Panc1 (cell line): ENCODE results near the gene FAM156A.
"Not testable (repeated sequence)": the region's sequence is repeated elsewhere in the genome, so short reads cannot be mapped to it uniquely, and the experiment has no call there.

Source experiments
- POLR2AphosphoS5 ChIP-seq: IDR thresholded peaks from 2 replicates; pipeline ENCODE4 v1.6.1; 2012; ENCODE audit warnings: mild to moderate bottlenecking, low read depth, low read length, moderate library complexity
- TF ChIP-seq, protein P1 (sequence below): fragments of 450-650 bp; IDR thresholded peaks from 2 replicates; pipeline ENCODE4 v1.5.1; 2017; ENCODE audit warnings: mild to moderate bottlenecking

DNA sequence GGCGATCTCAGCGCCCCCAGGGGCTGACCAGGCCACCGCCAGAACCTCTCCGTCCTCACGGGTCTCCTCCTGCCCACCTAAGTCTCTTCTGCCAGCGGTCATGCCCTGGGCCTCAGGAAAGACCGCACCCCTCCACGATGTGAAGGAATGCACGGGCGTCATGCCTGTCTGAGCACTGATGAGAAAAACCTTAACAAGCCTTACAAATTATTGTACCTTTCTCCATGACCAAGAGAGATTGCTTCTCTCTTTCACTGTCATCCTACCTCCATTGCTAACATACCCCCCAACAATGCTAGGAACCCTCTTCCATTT, 22.9 kb downstream of the FAM156A start:
- TF ChIP-seq, protein P1, sequence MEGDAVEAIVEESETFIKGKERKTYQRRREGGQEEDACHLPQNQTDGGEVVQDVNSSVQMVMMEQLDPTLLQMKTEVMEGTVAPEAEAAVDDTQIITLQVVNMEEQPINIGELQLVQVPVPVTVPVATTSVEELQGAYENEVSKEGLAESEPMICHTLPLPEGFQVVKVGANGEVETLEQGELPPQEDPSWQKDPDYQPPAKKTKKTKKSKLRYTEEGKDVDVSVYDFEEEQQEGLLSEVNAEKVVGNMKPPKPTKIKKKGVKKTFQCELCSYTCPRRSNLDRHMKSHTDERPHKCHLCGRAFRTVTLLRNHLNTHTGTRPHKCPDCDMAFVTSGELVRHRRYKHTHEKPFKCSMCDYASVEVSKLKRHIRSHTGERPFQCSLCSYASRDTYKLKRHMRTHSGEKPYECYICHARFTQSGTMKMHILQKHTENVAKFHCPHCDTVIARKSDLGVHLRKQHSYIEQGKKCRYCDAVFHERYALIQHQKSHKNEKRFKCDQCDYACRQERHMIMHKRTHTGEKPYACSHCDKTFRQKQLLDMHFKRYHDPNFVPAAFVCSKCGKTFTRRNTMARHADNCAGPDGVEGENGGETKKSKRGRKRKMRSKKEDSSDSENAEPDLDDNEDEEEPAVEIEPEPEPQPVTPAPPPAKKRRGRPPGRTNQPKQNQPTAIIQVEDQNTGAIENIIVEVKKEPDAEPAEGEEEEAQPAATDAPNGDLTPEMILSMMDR = not testable (repeated sequence)
- TF ChIP-seq POLR2AphosphoS5 = not testable (repeated sequence)
